Neural progenitor cell (in vitro differentiated cells): ENCODE data around the gene PDF.

Source experiments
- EZH2 ChIP-seq: fragments of 200-600 bp; sonication (generic); IDR thresholded peaks from 2 replicates; pipeline ENCODE4 v1.6.1; 2017; ENCODE audit warnings: antibody characterized with exemption, mild to moderate bottlenecking, moderate library complexity
- EZH2phosphoT487 ChIP-seq: fragments of 200-600 bp; sonication (generic); IDR thresholded peaks from 2 replicates; pipeline ENCODE4 v1.6.1; 2017; ENCODE audit warnings: antibody characterized with exemption
- TF ChIP-seq, protein P1 (sequence below): fragments of 200-600 bp; sonication (generic); IDR thresholded peaks from 2 replicates; pipeline ENCODE4 v1.5.1; 2017; ENCODE audit warnings: antibody characterized with exemption, mild to moderate bottlenecking

DNA sequence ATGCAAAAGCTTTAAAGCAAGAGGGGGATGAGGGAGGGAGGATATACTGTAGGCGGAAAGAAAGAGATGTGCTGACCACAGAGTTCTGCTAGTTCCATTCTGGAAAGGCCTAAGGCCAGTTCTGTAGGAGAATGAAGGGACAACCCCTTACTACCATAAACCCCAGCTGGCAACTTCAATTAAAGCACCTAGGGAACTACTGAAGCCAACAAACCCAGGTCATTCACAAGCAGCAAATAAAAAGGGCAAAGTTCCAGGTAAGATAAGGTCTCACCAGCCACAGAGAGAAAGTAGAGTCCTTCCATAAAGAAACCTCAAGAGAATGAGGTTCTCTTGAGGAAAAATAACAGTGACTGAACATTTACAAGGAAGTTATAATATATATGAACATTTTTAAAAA, 42.6 kb upstream of the PDF start:
- TF ChIP-seq EZH2 (no peak), EZH2phosphoT487 (no peak)
- TF ChIP-seq, protein P1, sequence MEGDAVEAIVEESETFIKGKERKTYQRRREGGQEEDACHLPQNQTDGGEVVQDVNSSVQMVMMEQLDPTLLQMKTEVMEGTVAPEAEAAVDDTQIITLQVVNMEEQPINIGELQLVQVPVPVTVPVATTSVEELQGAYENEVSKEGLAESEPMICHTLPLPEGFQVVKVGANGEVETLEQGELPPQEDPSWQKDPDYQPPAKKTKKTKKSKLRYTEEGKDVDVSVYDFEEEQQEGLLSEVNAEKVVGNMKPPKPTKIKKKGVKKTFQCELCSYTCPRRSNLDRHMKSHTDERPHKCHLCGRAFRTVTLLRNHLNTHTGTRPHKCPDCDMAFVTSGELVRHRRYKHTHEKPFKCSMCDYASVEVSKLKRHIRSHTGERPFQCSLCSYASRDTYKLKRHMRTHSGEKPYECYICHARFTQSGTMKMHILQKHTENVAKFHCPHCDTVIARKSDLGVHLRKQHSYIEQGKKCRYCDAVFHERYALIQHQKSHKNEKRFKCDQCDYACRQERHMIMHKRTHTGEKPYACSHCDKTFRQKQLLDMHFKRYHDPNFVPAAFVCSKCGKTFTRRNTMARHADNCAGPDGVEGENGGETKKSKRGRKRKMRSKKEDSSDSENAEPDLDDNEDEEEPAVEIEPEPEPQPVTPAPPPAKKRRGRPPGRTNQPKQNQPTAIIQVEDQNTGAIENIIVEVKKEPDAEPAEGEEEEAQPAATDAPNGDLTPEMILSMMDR = no peak
